ENCODE measurements around the gene LDLRAD2.

LDLRAD2 gene

GRCh38 chr1:21816602-21817302, 4.7 kb downstream of the LDLRAD2 start:
- no peak for DNase-seq (ENCODE audit: low spot score)
- in situ Hi-C loops (cut with MboI; ENCODE audit: low sequenced_read_pairs, unreplicated experiment): no loop called here
- no peak for TF ChIP-seq CTCF (IDR thresholded peaks at IDR 0.05; ENCODE audit: borderline replicate concordance, control extremely low read depth, extremely low read depth, insufficient read depth, missing control alignments)

- in situ Hi-C loops (cut with MboI; ENCODE audit: low sequenced_read_pairs, unreplicated experiment): no loop called here
- TF ChIP-seq CTCF (IDR thresholded peaks at IDR 0.05; ENCODE audit: borderline replicate concordance, control extremely low read depth, extremely low read depth, insufficient read depth, missing control alignments): no peak
- DNase-seq (ENCODE audit: low spot score): peak; percentile 89
Measured at GRCh38 chr1:21818656-21819055, 6.6 kb downstream of the LDLRAD2 start.

GRCh38 chr1:21820597-21821232, 8.7 kb downstream of the LDLRAD2 start:
- DNase-seq (ENCODE audit: low spot score): no peak
- TF ChIP-seq CTCF (IDR thresholded peaks at IDR 0.05; ENCODE audit: borderline replicate concordance, control extremely low read depth, extremely low read depth, insufficient read depth, missing control alignments): no peak
- in situ Hi-C loops (cut with MboI; ENCODE audit: low sequenced_read_pairs, unreplicated experiment): no loop called here

GRCh38 chr1:21821385-21822019, 9.4 kb downstream of the LDLRAD2 start:
- no peak for TF ChIP-seq CTCF (IDR thresholded peaks at IDR 0.05; ENCODE audit: borderline replicate concordance, control extremely low read depth, extremely low read depth, insufficient read depth, missing control alignments)
- no peak for DNase-seq (ENCODE audit: low spot score)
- in situ Hi-C loops (cut with MboI; ENCODE audit: low sequenced_read_pairs, unreplicated experiment): no loop called here

GRCh38 chr1:21822349-21822748, 10.3 kb downstream of the LDLRAD2 start:
- DNase-seq (ENCODE audit: low spot score): no peak
- in situ Hi-C loops (cut with MboI; ENCODE audit: low sequenced_read_pairs, unreplicated experiment): no loop called here
- no peak for TF ChIP-seq CTCF (IDR thresholded peaks at IDR 0.05; ENCODE audit: borderline replicate concordance, control extremely low read depth, extremely low read depth, insufficient read depth, missing control alignments)

GRCh38 chr1:21823206-21823979, 11.3 kb downstream of the LDLRAD2 start:
- no peak for DNase-seq (ENCODE audit: low spot score)
- in situ Hi-C loops (cut with MboI; ENCODE audit: low sequenced_read_pairs, unreplicated experiment): no loop called here

More at GRCh38 chr1:21823206-21823979, 11.3 kb downstream of the LDLRAD2 start:
- no peak for TF ChIP-seq CTCF (IDR thresholded peaks at IDR 0.05; ENCODE audit: borderline replicate concordance, control extremely low read depth, extremely low read depth, insufficient read depth, missing control alignments)

Data from GM13976 (cell line).